ENCODE data around the gene PLGRKT. TPM values are rescaled to one million over a fixed set of nuclear protein-coding genes. Genes with fewer than 3 reads are reported as not detected.

PLGRKT gene
- total and polyA plus RNA-seq, 4 donors = 4.1 to 11.3 (median 7.2) TPM

GRCh38 chr9:5453004-5453403 lies 15.3 kb upstream of the PLGRKT start:
- DNase-seq (ENCODE audit: low spot score) = no peak
- Histone ChIP-seq H3K4me1 (ENCODE audit: control insufficient read depth in 4 of 4, insufficient read depth in 4 of 4, low read length in 3 of 4) (peaks cover 0 to 3% (median 1%) of the 10 kb centered on the region in 4 donors), H3K36me3 (ENCODE audit: control insufficient read depth in 4 of 4, insufficient read depth in 3 of 4, low read depth in 1 of 4, low read length in 3 of 4) (peaks cover 0 to 4% (median 0%) of the 10 kb centered on the region in 4 donors), H3K4me3 (ENCODE audit: low read depth in 1 of 3, low read length in 3 of 3) (no peak overlapping the region), H3K27me3 (ENCODE audit: control insufficient read depth in 4 of 4, insufficient read depth in 4 of 4, low read length in 3 of 4) (no peaks in the 10 kb centered on the region), H3K27ac (ENCODE audit: low read depth in 1 of 2, low read length in 2 of 2) (no peak overlapping the region), H3K9ac (ENCODE audit: low read depth in 1 of 2, low read length in 2 of 2) (no peak overlapping the region), H3K9me3 (ENCODE audit: control insufficient read depth in 4 of 4, low read length in 3 of 4) (no peaks in the 10 kb centered on the region)
- TF ChIP-seq SP1 (IDR thresholded peaks at IDR 0.05) (no peak), RXRA (IDR thresholded peaks at IDR 0.05) (no peak), YY1 (IDR thresholded peaks at IDR 0.05) (no peak)
- TF ChIP-seq, protein P1, sequence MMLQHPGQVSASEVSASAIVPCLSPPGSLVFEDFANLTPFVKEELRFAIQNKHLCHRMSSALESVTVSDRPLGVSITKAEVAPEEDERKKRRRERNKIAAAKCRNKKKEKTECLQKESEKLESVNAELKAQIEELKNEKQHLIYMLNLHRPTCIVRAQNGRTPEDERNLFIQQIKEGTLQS (IDR thresholded peaks at IDR 0.05) = no peak
- 89% methylated on average over 2 of the region's 2 CpGs for WGBS

- Histone ChIP-seq H3K36me3 (ENCODE audit: control insufficient read depth in 4 of 4, insufficient read depth in 3 of 4, low read depth in 1 of 4, low read length in 3 of 4) (peaks cover 0 to 2% (median 0%) of the 10 kb centered on the region in 4 donors), H3K9me3 (ENCODE audit: control insufficient read depth in 4 of 4, low read length in 3 of 4) (no peaks in the 10 kb centered on the region), H3K4me3 (ENCODE audit: low read depth in 1 of 3, low read length in 3 of 3) (no peak overlapping the region), H3K4me1 (ENCODE audit: control insufficient read depth in 4 of 4, insufficient read depth in 4 of 4, low read length in 3 of 4) (peaks cover 0 to 3% (median 1%) of the 10 kb centered on the region in 4 donors), H3K27me3 (ENCODE audit: control insufficient read depth in 4 of 4, insufficient read depth in 4 of 4, low read length in 3 of 4) (no peaks in the 10 kb centered on the region), H3K9ac (ENCODE audit: low read depth in 1 of 2, low read length in 2 of 2) (no peak overlapping the region), H3K27ac (ENCODE audit: low read depth in 1 of 2, low read length in 2 of 2) (no peak overlapping the region)
- WGBS = 80% methylated on average over 1 of the region's 1 CpG
- DNase-seq (ENCODE audit: low spot score) = no peak
- TF ChIP-seq, protein P2, sequence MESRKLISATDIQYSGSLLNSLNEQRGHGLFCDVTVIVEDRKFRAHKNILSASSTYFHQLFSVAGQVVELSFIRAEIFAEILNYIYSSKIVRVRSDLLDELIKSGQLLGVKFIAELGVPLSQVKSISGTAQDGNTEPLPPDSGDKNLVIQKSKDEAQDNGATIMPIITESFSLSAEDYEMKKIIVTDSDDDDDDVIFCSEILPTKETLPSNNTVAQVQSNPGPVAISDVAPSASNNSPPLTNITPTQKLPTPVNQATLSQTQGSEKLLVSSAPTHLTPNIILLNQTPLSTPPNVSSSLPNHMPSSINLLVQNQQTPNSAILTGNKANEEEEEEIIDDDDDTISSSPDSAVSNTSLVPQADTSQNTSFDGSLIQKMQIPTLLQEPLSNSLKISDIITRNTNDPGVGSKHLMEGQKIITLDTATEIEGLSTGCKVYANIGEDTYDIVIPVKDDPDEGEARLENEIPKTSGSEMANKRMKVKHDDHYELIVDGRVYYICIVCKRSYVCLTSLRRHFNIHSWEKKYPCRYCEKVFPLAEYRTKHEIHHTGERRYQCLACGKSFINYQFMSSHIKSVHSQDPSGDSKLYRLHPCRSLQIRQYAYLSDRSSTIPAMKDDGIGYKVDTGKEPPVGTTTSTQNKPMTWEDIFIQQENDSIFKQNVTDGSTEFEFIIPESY (IDR thresholded peaks at IDR 0.05) = no peak
- no peak for TF ChIP-seq HNF4G (IDR thresholded peaks at IDR 0.05)
- no peak for TF ChIP-seq FOXA2 (IDR thresholded peaks at IDR 0.05)
- no peak for TF ChIP-seq REST (IDR thresholded peaks at IDR 0.05)
- no peak for TF ChIP-seq SP1 (IDR thresholded peaks at IDR 0.05)
- TF ChIP-seq EGR1 (IDR thresholded peaks at IDR 0.05; ENCODE audit: low read depth in 2 of 2) = no peak
- TF ChIP-seq FOXA1 (IDR thresholded peaks at IDR 0.05) = no peak
- TF ChIP-seq GABPA (IDR thresholded peaks at IDR 0.05 in 1 of 2, conservative IDR thresholded peaks at IDR 0.05 in 1 of 2) = no peak
- no peak for TF ChIP-seq JUND (IDR thresholded peaks at IDR 0.05)
These were observed 14.5 kb upstream of the PLGRKT start for GRCh38 chr9:5452286-5452609.

DNA sequence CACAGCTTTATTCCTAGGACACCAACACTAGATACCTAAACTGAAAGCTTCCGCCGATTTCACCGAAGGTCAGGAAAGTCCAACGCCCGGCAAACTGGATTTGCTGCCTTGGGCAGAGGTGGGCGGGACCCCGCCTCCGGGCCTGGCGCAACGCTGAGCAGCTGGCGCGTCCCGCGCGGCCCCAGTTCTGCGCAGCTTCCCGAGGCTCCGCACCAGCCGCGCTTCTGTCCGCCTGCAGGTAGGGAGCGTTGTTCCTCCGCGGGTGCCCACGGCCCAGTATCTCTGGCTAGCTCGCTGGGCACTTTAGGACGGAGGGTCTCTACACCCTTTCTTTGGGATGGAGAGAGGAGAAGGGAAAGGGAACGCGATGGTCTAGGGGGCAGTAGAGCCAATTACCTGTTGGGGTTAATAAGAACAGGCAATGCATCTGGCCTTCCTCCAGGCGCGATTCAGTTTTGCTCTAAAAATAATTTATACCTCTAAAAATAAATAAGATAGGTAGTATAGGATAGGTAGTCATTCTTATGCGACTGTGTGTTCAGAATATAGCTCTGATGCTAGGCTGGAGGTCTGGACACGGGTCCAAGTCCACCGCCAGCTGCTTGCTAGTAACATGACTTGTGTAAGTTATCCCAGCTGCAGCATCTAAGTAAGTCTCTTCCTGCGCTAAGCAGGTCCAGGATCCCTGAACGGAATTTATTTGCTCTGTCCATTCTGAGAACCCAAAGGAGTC lies 12.8 kb upstream of the PLGRKT start, which contains the start of gene CD274:
TSS of gene CD274 (plus strand) at position 184 of the 733 bp plus-strand sequence. CDS start 5,572 bp downstream, outside the sequence.
- DNase-seq (ENCODE audit: low spot score) = peak; percentile 77
- H3K9ac ChIP-seq (ENCODE audit: low read depth in 1 of 2, low read length in 2 of 2) = peak within 1 kb of the TSS; percentile 81 to 99
- peaks cover 0 to 5% (median 1%) of the 10 kb centered on the region in 4 donors for H3K4me1 ChIP-seq (ENCODE audit: control insufficient read depth in 4 of 4, insufficient read depth in 4 of 4, low read length in 3 of 4)
- H3K27ac ChIP-seq (ENCODE audit: low read depth in 1 of 2, low read length in 2 of 2) = peak within 1 kb of the TSS; percentile 83 to 87
- no peaks in the 10 kb centered on the region for H3K27me3 ChIP-seq (ENCODE audit: control insufficient read depth in 4 of 4, insufficient read depth in 4 of 4, low read length in 3 of 4)
- WGBS = 3% methylated on average over 36 of the region's 36 CpGs
- peak within 1 kb of the TSS; percentile 67 to 94 (median 94) for H3K4me3 ChIP-seq (ENCODE audit: low read depth in 1 of 3, low read length in 3 of 3)
- H3K36me3 ChIP-seq (ENCODE audit: control insufficient read depth in 4 of 4, insufficient read depth in 3 of 4, low read depth in 1 of 4, low read length in 3 of 4) = no peaks in the 10 kb centered on the region
- H3K9me3 ChIP-seq (ENCODE audit: control insufficient read depth in 4 of 4, low read length in 3 of 4) = no peaks in the 10 kb centered on the region
- TF ChIP-seq, protein P1 (IDR thresholded peaks at IDR 0.05) = no peak
- TF ChIP-seq YY1 (IDR thresholded peaks at IDR 0.05) (peak; percentile 69), EGR1 (IDR thresholded peaks at IDR 0.05; ENCODE audit: low read depth in 2 of 2) (peak; percentile 66 to 83), NR2F2 (IDR thresholded peaks at IDR 0.05) (peak; percentile 65), CTCF (IDR thresholded peaks at IDR 0.05; ENCODE audit: low read depth, low read length, missing input control) (peak; percentile 59), REST (IDR thresholded peaks at IDR 0.05) (peak; percentile 80), TAF1 (conservative IDR thresholded peaks at IDR 0.05) (peak; percentile 77), JUND (IDR thresholded peaks at IDR 0.05) (peak in 1 of 2 donors; percentile 22)
